ENCODE data around the gene FBXO42. TPM values are rescaled to one million over a fixed set of nuclear protein-coding genes. Genes with fewer than 3 reads are reported as not detected.
"Not testable (repeated sequence)": the region's sequence is repeated elsewhere in the genome, so short reads cannot be mapped to it uniquely, and the experiment has no call there.

The FBXO42 gene
- total and polyA plus RNA-seq, 12 donors: 12.4 to 26.6 (median 20.5) TPM

- no peak overlapping the region for H3K4me3 ChIP-seq
- WGBS, 2 donors: 93 to 94% methylated on average over 14 of the region's 14 CpGs
- intact Hi-C loops (cut with DNase I): no loop called here
Observed at GRCh38 chr1:16348414-16349182, 3.7 kb downstream of the FBXO42 start.

GRCh38 chr1:16343276-16343675 is 9.0 kb downstream of the FBXO42 start:
- H3K27ac ChIP-seq; DNase-seq; H3K9me3 ChIP-seq; H3K4me3 ChIP-seq; H3K27me3 ChIP-seq; intact Hi-C loops (cut with DNase I); ATAC-seq: not testable (repeated sequence)
- 97 to 98% methylated on average over 6 of the region's 6 CpGs for WGBS, 2 donors
- Histone ChIP-seq H3K36me3 (peaks cover 0 to 25% (median 0%) of the 10 kb centered on the region in 9 donors), H3K4me1 (peaks cover 3 to 48% (median 25%) of the 10 kb centered on the region in 9 donors)

More at GRCh38 chr1:16348414-16349182, 3.7 kb downstream of the FBXO42 start:
- no peak for DNase-seq
- ATAC-seq: no peak
- H3K27me3 ChIP-seq: no peaks in the 10 kb centered on the region
- H3K27ac ChIP-seq: peak overlapping the region in 2 of 10 donors; percentile 13 to 31
- H3K4me1 ChIP-seq: peaks cover 0 to 49% (median 37%) of the 10 kb centered on the region in 9 donors
- H3K36me3 ChIP-seq: no peaks in the 10 kb centered on the region
- no peaks in the 10 kb centered on the region for H3K9me3 ChIP-seq
- TF ChIP-seq CTCF (IDR thresholded peaks at IDR 0.05): no peak

DNA sequence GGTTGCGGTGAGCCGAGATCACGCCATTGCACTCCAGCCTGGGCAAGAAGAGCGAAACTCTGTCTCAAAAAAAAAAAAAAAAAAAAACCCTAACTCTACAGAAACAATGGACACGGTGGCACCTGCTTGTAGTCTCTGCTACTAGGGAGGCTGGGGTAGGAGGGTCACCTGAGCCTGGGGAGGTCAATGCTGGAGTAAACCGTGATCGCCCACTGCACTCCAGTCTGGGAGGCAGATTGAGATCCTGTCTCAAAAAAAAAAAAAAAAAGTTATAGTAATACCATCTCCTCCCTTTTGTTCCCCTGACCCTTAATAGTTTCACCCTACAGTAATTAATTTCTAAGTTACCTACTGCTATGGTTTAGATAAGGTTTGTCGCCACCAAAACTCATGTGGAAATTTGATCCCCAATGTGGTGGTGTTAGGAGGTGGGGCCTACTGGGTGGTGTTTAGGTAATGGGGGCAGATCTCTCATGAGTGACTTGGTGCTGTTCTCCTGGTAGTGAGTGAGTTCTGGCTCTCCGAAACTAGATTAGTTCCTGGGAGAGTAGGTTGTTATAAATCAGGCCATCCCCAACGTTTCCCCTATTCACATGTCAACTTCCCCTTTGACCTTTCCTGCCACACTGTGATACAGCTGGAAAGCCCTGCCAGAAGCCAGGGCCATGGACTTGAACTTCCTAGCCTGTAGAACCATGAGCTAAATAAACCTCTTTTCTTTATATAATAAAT is 9.8 kb downstream of the FBXO42 start:
- intact Hi-C loops (cut with DNase I): no loop called here
- Histone ChIP-seq H3K27me3 (no peaks in the 10 kb centered on the region), H3K4me1 (peaks cover 3 to 49% (median 23%) of the 10 kb centered on the region in 9 donors), H3K36me3 (peaks cover 0 to 25% (median 0%) of the 10 kb centered on the region in 9 donors), H3K9me3 (no peaks in the 10 kb centered on the region), H3K27ac (no peak overlapping the region), H3K4me3 (no peak overlapping the region)
- no peak for ATAC-seq
- no peak for TF ChIP-seq CTCF (IDR thresholded peaks at IDR 0.05)
- no peak for DNase-seq
- 75 to 84% methylated on average over 6 to 10 of the region's 10 CpGs for WGBS, 2 donors

GRCh38 chr1:16340673-16341072 is 11.6 kb downstream of the FBXO42 start:
- intact Hi-C loops (cut with DNase I): no loop called here
- WGBS, 2 donors: 71% methylated on average over 1 of the region's 1 CpG
- Histone ChIP-seq H3K36me3 (peaks cover 0 to 25% (median 0%) of the 10 kb centered on the region in 9 donors), H3K27ac (peak overlapping the region in 9 of 10 donors; percentile 27 to 77 (median 67)), H3K9me3 (no peaks in the 10 kb centered on the region), H3K4me3 (no peak overlapping the region), H3K4me1 (peaks cover 3 to 51% (median 23%) of the 10 kb centered on the region in 9 donors), H3K27me3 (no peaks in the 10 kb centered on the region)
- DNase-seq (no peak), ATAC-seq (peak in 4 of 8 donors; percentile 34 to 75 (median 72))
- TF ChIP-seq CTCF (IDR thresholded peaks at IDR 0.05): no peak

Data from heart right ventricle (tissue), 16 donors.